SK-N-MC (cell line): ENCODE data around the gene ASPM.
A peak's percentile ranks its signal among the peaks of the same experiment; 100 is the strongest.

ENCODE experiments used
- DNase-seq: peaks from one replicate; pipeline ENCODE4 v3.0.0-alpha.2; 2011; ENCODE audit warnings: low read depth, low spot score
- H3K27ac ChIP-seq: fragments of 200-600 bp; sonication (generic); 2 replicates; pipeline ENCODE4 v1.5.1; 2016; ENCODE audit warnings: mixed run types
- H3K36me3 ChIP-seq: fragments of 200-600 bp; sonication (generic); 2 replicates; pipeline ENCODE4 v1.6.1; 2017; ENCODE audit warnings: antibody characterized with exemption, low read length, mixed read lengths; ENCODE audit not compliant: insufficient read depth
- H3K4me3 ChIP-seq: fragments of 200-600 bp; sonication (generic); 2 replicates; pipeline ENCODE4 v1.5.1; 2016
- H3K9ac ChIP-seq: fragments of 200-600 bp; sonication (generic); 2 replicates; pipeline ENCODE4 v1.8.0; 2017; ENCODE audit warnings: mixed run types, mixed read lengths; ENCODE audit not compliant: insufficient read length
- H3K9me3 ChIP-seq: fragments of 200-600 bp; sonication (generic); 2 replicates; pipeline ENCODE4 v1.6.1; 2017; ENCODE audit warnings: low read depth, mild to moderate bottlenecking, antibody characterized with exemption, low read length, moderate library complexity, mixed read lengths
- EZH2 ChIP-seq: fragments of 200-600 bp; sonication (generic); IDR thresholded peaks from one replicate; pipeline ENCODE4 v1.6.1; 2017; ENCODE audit warnings: antibody characterized with exemption
- FOXP2 ChIP-seq: optimal IDR thresholded peaks from 2 replicates; pipeline ENCODE3; 2011; ENCODE audit warnings: mild to moderate bottlenecking, moderate library complexity; ENCODE audit not compliant: insufficient read depth; ENCODE audit errors: extremely low read length, control extremely low read depth
- POLR2AphosphoS5 ChIP-seq: IDR thresholded peaks from 2 replicates; pipeline ENCODE4 v1.6.1; 2012; ENCODE audit warnings: mild to moderate bottlenecking, low read depth, low read length, borderline replicate concordance

ASPM gene, protein sequence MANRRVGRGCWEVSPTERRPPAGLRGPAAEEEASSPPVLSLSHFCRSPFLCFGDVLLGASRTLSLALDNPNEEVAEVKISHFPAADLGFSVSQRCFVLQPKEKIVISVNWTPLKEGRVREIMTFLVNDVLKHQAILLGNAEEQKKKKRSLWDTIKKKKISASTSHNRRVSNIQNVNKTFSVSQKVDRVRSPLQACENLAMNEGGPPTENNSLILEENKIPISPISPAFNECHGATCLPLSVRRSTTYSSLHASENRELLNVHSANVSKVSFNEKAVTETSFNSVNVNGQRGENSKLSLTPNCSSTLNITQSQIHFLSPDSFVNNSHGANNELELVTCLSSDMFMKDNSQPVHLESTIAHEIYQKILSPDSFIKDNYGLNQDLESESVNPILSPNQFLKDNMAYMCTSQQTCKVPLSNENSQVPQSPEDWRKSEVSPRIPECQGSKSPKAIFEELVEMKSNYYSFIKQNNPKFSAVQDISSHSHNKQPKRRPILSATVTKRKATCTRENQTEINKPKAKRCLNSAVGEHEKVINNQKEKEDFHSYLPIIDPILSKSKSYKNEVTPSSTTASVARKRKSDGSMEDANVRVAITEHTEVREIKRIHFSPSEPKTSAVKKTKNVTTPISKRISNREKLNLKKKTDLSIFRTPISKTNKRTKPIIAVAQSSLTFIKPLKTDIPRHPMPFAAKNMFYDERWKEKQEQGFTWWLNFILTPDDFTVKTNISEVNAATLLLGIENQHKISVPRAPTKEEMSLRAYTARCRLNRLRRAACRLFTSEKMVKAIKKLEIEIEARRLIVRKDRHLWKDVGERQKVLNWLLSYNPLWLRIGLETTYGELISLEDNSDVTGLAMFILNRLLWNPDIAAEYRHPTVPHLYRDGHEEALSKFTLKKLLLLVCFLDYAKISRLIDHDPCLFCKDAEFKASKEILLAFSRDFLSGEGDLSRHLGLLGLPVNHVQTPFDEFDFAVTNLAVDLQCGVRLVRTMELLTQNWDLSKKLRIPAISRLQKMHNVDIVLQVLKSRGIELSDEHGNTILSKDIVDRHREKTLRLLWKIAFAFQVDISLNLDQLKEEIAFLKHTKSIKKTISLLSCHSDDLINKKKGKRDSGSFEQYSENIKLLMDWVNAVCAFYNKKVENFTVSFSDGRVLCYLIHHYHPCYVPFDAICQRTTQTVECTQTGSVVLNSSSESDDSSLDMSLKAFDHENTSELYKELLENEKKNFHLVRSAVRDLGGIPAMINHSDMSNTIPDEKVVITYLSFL (N-terminal part only)

DNA sequence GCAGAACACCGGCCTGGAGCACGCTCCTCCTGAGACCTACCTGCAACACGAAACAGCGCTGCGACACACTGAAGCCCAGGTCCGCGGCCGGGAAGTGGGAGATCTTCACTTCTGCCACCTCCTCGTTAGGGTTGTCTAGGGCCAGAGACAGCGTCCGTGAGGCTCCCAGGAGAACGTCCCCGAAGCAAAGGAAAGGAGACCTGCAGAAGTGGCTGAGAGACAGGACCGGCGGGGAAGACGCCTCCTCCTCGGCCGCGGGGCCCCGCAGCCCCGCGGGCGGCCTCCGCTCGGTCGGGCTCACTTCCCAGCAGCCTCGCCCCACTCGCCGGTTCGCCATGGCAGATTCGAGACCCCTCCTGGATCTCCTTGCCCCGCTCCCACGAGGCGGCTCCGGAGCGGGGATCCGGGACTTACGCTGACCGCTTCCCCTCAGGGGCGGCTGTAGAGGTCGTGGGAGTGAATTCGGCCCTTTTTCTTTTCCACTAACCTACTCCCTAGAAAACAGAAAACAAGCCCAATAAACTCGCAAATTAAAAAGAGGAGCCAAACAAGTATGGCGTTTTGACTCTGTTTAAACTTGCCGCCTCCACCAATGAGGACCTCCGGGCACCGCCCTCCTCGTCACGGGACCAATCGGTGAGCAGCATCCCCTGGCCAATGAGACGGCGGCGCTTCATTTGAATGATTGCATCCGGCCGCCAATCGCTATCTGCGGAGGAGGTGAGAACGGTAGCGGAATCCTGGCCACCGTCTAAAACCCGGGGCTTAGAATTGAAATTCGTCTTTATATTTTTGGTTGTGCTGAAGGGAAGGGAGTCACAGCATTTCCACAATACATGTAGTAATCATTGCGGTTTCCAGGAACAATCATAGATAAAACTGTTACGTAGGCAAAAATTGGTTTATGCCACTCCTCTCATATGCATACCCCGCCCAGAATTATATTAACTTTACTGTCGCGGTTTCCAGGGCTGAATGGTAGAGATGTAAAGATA is at the start of gene ASPM:
Gene ASPM (minus strand): TSS at position 569 of the 995 bp plus-strand sequence. CDS start 232 bp downstream, at position 337.
- Histone ChIP-seq H3K9ac (peak within 1 kb of the TSS; percentile 94), H3K9me3 (no peaks in the 10 kb centered on the region), H3K4me3 (peak within 1 kb of the TSS; percentile 93), H3K27ac (peak within 1 kb of the TSS; percentile 89), H3K36me3 (peaks cover 22% of the 10 kb centered on the region)
- peak; percentile 67; the same call in 1 of the 2 replicates for TF ChIP-seq POLR2AphosphoS5
- no peak for TF ChIP-seq EZH2
- DNase-seq, result peak; percentile 68

DNA sequence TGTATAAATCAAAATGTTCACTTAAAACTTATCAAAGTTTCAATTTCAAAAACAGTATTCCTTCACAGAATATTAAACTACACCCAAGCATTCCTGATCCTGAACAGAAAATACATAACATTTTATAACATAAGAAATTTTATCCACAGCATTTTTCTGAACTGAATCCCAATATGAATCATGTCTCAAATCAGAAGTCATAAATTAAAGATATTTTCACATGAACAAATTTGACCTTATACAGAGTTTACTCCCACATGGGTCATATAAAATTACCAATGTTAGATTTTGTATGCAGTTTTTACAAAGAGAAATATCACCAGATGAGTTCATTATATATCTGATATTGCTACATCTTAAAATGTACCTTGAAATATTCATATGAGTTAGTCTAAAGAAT is 48.6 kb upstream of the ASPM start:
- no peak for DNase-seq
- no peak for TF ChIP-seq EZH2
- TF ChIP-seq FOXP2, result no peak
- TF ChIP-seq POLR2AphosphoS5, result no peak

DNA sequence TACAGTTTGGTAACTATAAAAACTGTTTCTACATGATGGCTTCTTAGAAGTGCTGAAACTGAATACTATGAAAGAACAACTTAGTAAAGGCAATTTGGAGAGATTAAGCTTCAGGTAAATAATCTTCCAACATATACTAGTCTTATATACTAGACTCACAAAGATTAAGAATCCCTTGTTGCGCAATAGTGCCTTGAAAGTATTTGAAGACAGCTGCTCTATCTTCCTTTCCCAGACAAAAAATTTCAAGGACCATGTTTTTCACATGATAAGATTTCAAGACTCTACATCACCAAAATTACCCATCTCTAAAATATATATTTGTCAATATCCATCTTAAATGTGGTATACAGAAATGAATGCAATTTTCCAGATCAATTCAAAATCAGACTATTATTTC is 37.7 kb upstream of the ASPM start:
- peaks cover 54% of the 10 kb centered on the region for H3K36me3 ChIP-seq
- no peaks in the 10 kb centered on the region for H3K9me3 ChIP-seq
- TF ChIP-seq EZH2 (no peak), FOXP2 (no peak), POLR2AphosphoS5 (no peak)
- H3K27ac ChIP-seq, result no peak overlapping the region
- no peak overlapping the region for H3K4me3 ChIP-seq
- no peak for DNase-seq
- no peak overlapping the region for H3K9ac ChIP-seq

More for the DNA sequence above, 48.6 kb upstream of the ASPM start:
- Histone ChIP-seq H3K27ac (no peak overlapping the region), H3K9me3 (no peaks in the 10 kb centered on the region), H3K4me3 (0 out of 2 replicates have a peak overlapping the region, but pooled peaks have one; percentile 7), H3K9ac (no peak overlapping the region), H3K36me3 (no peaks in the 10 kb centered on the region)

DNA sequence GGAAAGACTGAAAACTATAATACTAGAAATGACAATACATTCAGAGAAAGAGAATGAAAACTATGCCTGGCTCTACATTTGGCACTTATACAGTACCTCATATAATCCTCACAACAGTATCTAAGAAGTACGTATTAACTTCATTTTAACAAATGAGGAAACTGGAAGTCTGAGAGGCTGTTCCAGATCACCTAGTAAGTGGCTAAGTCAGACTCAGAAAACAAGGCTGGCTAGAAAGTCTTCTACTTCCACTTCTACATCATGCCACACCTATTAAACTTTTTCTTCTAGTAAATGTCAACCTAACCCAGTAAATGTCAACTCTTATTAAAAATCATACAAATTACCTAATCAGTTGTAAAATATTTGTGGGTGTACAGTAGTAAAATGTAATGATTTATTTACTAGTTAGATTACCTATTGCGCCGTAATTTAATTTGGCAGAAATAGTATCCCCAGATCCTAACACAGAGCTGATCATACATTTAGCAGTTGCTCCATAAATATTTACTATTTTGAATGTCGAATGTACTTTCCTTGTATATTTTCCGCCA is 36.8 kb upstream of the ASPM start:
- Histone ChIP-seq H3K9me3 (no peaks in the 10 kb centered on the region), H3K4me3 (no peak overlapping the region), H3K27ac (no peak overlapping the region), H3K36me3 (peaks cover 54% of the 10 kb centered on the region), H3K9ac (no peak overlapping the region)
- TF ChIP-seq EZH2 (no peak), POLR2AphosphoS5 (no peak), FOXP2 (no peak)
- DNase-seq, result no peak

DNA sequence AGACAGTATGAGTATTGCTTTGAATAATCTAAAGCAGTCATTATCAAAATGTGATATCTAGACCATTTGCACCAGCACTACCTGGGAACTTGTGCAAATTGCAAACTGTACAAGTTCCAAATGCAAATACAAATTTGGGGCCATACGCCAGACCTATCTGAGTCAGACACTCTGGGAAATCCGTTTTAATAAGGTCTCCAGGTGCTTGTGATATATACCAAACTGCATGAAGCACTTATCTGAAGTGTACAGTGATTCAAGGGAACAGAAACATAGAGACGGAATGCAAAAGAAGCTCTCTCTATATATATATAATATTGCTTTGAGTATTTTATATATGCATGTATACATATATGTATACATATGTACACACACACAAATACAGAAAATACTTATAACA is 36.2 kb upstream of the ASPM start:
- TF ChIP-seq POLR2AphosphoS5 (no peak), EZH2 (no peak), FOXP2 (no peak)
- Histone ChIP-seq H3K36me3 (peaks cover 48% of the 10 kb centered on the region), H3K9ac (no peak overlapping the region), H3K4me3 (no peak overlapping the region), H3K9me3 (no peaks in the 10 kb centered on the region), H3K27ac (no peak overlapping the region)
- DNase-seq, result no peak

DNA sequence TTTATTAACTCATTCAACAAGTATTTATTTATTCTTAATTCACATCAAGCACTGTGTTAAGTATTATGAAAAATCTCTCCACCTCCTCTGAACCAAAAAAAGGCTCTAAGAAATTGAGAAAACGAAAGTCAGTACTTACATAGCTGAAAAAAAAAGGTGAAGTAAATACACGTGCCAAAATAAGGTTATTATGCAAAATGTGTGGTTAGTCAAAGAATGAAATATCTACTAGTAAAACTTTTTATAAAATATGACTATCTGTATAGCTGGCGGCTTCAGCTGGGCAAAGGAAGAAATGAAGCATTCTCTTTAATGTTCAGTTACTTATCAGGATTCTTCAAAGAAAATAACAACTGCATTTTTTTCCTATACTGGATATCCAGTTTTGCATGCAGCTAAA is 35.5 kb upstream of the ASPM start:
- Histone ChIP-seq H3K9me3 (no peaks in the 10 kb centered on the region), H3K27ac (no peak overlapping the region), H3K4me3 (no peak overlapping the region), H3K9ac (no peak overlapping the region), H3K36me3 (peaks cover 41% of the 10 kb centered on the region)
- DNase-seq, result no peak
- TF ChIP-seq POLR2AphosphoS5 (no peak), FOXP2 (no peak), EZH2 (no peak)
